Kidney epithelial cell (primary cell): ENCODE data around the gene CATSPERD. TPM values are rescaled to one million over a fixed set of nuclear protein-coding genes. Genes with fewer than 3 reads are reported as not detected.

Experiments used
- DNase-seq: peaks from one replicate; pipeline ENCODE4 v3.0.0-alpha.2; 2010; ENCODE audit warnings: low read depth
- H3K27me3 ChIP-seq: 2 replicates; pipeline ENCODE4 v1.6.0; 2011; ENCODE audit warnings: low read length; ENCODE audit not compliant: control insufficient read depth, insufficient read depth
- H3K36me3 ChIP-seq: 2 replicates; pipeline ENCODE4 v1.5.1; 2011; ENCODE audit warnings: low read length; ENCODE audit not compliant: control insufficient read depth, insufficient read depth
- H3K4me3 ChIP-seq: 2 replicates; pipeline ENCODE4 v1.5.1; 2011; ENCODE audit warnings: low read depth, mild to moderate bottlenecking, control low read depth, low read length
- total RNA-seq: library from RNA; depleted of rRNA; stranded (reverse); fragments of >200 nt; gene quantifications from 2 replicates; pipeline ENCODE4 v1.2.3, GENCODE V29; 2015
- TF ChIP-seq, protein P1 (sequence below): IDR thresholded peaks from 2 replicates; pipeline ENCODE4 v1.5.1; 2011; ENCODE audit warnings: mild to moderate bottlenecking, moderate library complexity, low read length, control low read depth, inconsistent platforms; ENCODE audit not compliant: insufficient read depth, poor library complexity, severe bottlenecking

Gene CATSPERD
- total RNA-seq, 1 donor from 2014 or later: not detected

DNA sequence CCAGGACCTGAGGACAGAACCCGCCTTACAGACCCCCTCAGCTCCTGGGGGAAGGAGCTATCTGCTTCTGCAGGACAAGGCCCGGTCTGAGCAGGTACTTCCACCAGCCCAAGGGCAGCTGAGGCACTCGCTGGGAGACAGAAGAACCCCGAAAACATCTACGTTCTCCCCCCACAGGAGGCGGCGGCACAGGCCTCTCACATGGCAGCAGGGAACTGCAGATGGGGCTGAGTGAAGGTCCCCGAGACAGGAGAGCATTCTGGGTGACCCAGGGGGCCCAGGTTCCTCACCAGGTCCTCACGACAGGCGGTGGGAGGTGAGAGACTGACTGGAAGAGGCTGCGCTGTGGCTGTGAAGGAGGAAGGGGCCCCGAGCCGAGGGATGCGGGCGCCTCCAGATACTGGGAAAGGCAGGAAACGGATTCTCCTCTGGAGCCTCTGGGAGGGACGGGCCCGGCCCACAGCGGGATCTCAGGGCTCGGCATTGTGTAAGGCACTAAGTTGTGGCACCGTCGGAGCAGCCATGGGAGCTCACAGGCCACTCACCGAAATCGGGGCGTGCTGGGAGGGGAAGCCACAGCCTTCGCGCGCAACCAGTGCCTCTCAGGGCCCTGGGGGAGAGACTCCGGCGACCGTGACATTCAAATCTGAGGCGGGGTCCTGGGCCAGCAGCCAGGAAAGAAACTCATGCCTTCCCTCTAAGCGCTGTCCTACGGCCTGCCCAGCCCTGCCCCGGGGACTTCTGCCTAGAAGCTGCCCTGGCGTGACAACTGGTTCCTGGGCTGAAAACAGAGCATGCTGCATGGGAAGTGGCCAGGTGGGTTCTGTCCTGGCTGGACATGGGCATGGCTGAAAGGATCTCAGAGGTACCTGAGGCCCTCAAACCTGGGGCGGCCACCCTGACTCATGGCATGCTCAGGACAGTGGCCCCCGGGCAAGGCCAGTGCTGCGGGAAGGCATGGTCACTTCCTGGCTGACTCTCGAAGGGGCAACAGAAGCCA is 16.3 kb upstream of the CATSPERD start:
- DNase-seq: no peak
- no peak overlapping the region for H3K4me3 ChIP-seq
- no peaks in the 10 kb centered on the region for H3K27me3 ChIP-seq
- H3K36me3 ChIP-seq: peaks cover 7% of the 10 kb centered on the region
- TF ChIP-seq, protein P1, sequence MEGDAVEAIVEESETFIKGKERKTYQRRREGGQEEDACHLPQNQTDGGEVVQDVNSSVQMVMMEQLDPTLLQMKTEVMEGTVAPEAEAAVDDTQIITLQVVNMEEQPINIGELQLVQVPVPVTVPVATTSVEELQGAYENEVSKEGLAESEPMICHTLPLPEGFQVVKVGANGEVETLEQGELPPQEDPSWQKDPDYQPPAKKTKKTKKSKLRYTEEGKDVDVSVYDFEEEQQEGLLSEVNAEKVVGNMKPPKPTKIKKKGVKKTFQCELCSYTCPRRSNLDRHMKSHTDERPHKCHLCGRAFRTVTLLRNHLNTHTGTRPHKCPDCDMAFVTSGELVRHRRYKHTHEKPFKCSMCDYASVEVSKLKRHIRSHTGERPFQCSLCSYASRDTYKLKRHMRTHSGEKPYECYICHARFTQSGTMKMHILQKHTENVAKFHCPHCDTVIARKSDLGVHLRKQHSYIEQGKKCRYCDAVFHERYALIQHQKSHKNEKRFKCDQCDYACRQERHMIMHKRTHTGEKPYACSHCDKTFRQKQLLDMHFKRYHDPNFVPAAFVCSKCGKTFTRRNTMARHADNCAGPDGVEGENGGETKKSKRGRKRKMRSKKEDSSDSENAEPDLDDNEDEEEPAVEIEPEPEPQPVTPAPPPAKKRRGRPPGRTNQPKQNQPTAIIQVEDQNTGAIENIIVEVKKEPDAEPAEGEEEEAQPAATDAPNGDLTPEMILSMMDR: no peak

DNA sequence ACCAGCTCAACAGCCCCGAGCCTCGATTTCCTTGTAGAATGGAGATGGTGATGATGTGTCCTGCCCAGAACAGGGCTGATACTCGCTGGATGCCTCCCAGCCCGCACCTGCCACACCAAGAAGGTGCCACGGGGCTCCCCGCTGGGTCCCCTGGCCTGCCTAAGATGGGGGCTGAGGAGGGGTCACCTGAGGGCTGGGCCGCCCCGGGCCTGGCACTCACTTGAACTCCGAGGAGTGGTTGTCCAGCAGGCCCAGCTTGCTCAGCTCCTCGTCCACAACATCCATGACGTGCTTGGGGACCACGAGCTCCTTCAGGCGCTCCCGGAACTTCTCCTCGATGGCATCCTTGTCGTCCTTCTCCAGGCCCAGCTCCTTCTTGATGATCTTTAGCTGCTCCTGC is 14.9 kb upstream of the CATSPERD start:
- Histone ChIP-seq H3K36me3 (peaks cover 7% of the 10 kb centered on the region), H3K4me3 (no peak overlapping the region), H3K27me3 (no peaks in the 10 kb centered on the region)
- no peak for DNase-seq
- TF ChIP-seq, protein P1: no peak

DNA sequence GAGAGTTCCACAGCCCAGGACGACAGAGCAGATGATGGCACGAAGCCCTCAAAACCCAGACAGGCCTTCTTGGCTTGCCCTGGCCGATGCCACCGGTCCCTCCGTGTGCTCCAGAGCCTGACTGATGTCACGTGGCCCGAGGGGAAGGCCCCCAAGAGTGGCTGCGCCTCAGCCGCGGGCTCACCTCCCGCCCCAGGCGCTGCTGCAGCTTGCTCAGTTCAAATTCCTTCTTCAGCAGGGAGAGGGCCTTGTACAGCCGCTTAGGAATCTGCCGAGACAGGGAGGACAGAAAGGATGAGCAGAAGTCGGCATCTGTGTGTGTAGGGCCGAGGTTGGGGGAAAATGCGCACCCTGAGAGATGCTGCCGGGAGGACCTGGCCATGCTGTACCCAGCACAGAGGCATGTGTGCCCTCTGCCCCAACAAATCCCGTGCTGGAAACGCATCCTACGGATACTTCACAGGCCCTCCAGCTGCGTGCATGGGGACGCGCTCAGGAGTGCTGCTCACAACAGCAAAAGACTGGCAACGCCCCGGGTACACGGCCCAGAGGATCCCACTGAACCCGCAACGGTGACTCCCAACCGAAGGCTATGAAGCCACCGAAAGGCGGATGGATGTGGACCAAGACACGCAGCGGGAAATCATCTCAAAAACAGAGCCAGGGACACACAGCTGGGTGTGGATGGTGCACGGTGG is 13.4 kb upstream of the CATSPERD start:
- H3K36me3 ChIP-seq: peaks cover 4% of the 10 kb centered on the region
- no peak overlapping the region for H3K4me3 ChIP-seq
- TF ChIP-seq, protein P1: no peak
- H3K27me3 ChIP-seq: no peaks in the 10 kb centered on the region
- DNase-seq: no peak

DNA sequence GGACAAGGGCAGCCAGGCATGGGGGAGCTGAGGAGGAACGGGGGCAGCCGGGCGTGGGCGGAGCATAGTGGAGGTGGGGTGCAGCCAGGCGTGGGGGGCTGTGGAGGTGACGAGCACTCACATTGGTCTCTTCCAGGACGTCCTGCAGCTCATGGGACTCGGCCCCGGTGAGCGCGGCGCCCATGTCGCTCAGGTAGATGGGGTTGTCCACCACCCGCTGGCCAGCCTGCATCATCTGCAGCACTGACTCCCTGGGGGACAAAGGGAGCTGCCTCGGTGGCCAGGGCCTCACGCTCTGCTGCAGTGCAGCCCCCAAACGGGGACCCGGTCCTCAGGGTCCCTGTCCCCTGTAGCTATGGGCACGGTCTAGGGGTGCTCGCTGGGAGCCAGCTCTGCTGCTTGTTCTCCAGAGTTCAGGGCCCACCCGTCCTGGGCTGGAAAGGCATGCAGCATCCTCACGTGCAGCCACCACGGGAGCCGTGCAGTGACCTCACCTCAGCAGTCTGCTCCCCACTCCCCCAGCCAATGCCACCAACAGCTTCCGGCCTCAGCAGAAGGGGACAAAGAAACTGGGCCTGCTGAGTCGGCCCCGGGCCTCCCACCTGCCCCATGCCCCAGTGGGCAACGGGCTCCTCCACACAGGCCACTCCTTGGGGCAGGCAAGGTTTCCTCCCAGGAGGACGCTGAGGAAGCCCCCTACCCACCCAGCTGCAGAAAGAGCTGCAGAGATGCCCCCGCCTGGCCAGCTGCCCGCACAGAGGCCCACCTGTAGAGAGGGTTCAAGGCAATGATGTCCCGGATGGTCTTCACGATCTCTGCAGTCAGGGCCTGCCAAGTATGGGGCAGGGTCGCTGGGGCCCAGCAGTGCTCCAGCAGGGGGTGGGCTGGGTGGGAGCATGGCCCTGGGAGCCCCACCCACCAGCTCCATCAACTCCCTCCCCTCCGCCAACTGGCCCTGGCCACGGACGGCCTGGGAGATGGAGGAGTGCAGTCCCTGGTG is 12.6 kb upstream of the CATSPERD start:
- DNase-seq: no peak
- TF ChIP-seq, protein P1: no peak
- no peaks in the 10 kb centered on the region for H3K27me3 ChIP-seq
- H3K4me3 ChIP-seq: no peak overlapping the region
- H3K36me3 ChIP-seq: peaks cover 4% of the 10 kb centered on the region

DNA sequence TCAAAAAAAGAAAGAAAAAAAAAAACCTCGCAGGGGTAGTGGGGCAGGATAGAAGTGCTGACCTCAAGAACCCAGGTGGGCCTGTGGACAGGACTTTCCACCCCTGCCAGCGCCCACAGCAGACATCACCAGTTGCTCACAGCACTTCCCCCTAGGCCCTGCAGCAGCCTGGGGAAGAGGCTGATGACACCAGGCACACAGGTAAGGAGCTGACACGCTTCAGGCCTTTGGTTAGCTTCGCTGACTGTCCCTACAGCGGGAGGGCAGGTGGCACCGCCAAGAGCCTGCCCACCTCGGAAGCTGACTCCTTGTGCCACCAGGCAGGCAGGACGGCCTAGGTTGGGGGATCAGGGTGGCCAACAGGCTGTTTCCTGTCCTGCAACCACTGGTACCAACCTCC is 9.4 kb upstream of the CATSPERD start:
- DNase-seq: no peak
- no peak overlapping the region for H3K4me3 ChIP-seq
- TF ChIP-seq, protein P1: no peak
- H3K27me3 ChIP-seq: no peaks in the 10 kb centered on the region
- no peaks in the 10 kb centered on the region for H3K36me3 ChIP-seq
